ENCODE results near the gene ELMO1.

ELMO1 gene

GRCh38 chr7:37079420-37079819, 369.2 kb downstream of the ELMO1 start:
- DNase-seq = no peak

- DNase-seq = no peak
Measured at GRCh38 chr7:37076668-37077067, 372.0 kb downstream of the ELMO1 start.

- DNase-seq = no peak
Measured at GRCh38 chr7:37074370-37074769, 374.3 kb downstream of the ELMO1 start.

GRCh38 chr7:37071124-37071523, 377.5 kb downstream of the ELMO1 start:
- no peak for DNase-seq

GRCh38 chr7:37070471-37070870, 378.2 kb downstream of the ELMO1 start:
- DNase-seq = no peak

- DNase-seq = no peak
Measured at GRCh38 chr7:37070031-37070430, 378.6 kb downstream of the ELMO1 start.

GRCh38 chr7:37069336-37069735, 379.3 kb downstream of the ELMO1 start:
- DNase-seq = no peak

GRCh38 chr7:37068902-37069301, 379.8 kb downstream of the ELMO1 start:
- no peak for DNase-seq

GRCh38 chr7:37068038-37068437, 380.6 kb downstream of the ELMO1 start:
- DNase-seq = no peak

- no peak for DNase-seq
Measured at GRCh38 chr7:37065779-37066271, 382.8 kb downstream of the ELMO1 start.

GRCh38 chr7:37062560-37062859, 386.2 kb downstream of the ELMO1 start:
- no peak for DNase-seq

GRCh38 chr7:37061849-37062559, 386.7 kb downstream of the ELMO1 start:
- no peak for DNase-seq

- no peak for DNase-seq
Measured at GRCh38 chr7:37056234-37056912, 392.3 kb downstream of the ELMO1 start.

GRCh38 chr7:37054624-37055241, 393.9 kb downstream of the ELMO1 start:
- no peak for DNase-seq

- DNase-seq = no peak
Measured at GRCh38 chr7:37052705-37053104, 396.0 kb downstream of the ELMO1 start.

- no peak for DNase-seq
Measured at GRCh38 chr7:37050801-37051200, 397.9 kb downstream of the ELMO1 start.

- no peak for DNase-seq
Measured at GRCh38 chr7:37048674-37049073, 400.0 kb downstream of the ELMO1 start.

GRCh38 chr7:37047260-37047659, 401.4 kb downstream of the ELMO1 start:
- DNase-seq = peak; percentile 51

GRCh38 chr7:37046531-37047079, 402.1 kb downstream of the ELMO1 start:
- DNase-seq = no peak

GRCh38 chr7:37045681-37046179, 402.9 kb downstream of the ELMO1 start:
- DNase-seq = no peak

- no peak for DNase-seq
Measured at GRCh38 chr7:37041461-37041860, 407.2 kb downstream of the ELMO1 start.

- peak; percentile 89 for DNase-seq
Measured at GRCh38 chr7:37040330-37040729, 408.3 kb downstream of the ELMO1 start.

GRCh38 chr7:37039131-37039749, 409.4 kb downstream of the ELMO1 start:
- peak; percentile 13 for DNase-seq
